Activated CD4-positive, alpha-beta T cell treated with anti-CD3 and anti-CD28 coated beads, Interleukin-2, amount 50 U/mL, for 48 hours (primary cell): ENCODE results near the gene FCN3.

Experiments used
- DNase-seq, 2 experiments: peaks; one replicate each; pipeline ENCODE4 v3.0.0-alpha.2; 2020

The FCN3 gene

GRCh38 chr1:27357281-27358037 lies 17.2 kb downstream of the FCN3 start:
- DNase-seq, result peak; percentile 78 to 82

- DNase-seq, result peak; percentile 46 to 60
Measured at GRCh38 chr1:27356619-27357280, 17.9 kb downstream of the FCN3 start.

GRCh38 chr1:27356277-27356618 lies 18.4 kb downstream of the FCN3 start:
- no peak for DNase-seq

- DNase-seq, result no peak
Measured at GRCh38 chr1:27355683-27356082, 18.9 kb downstream of the FCN3 start.

GRCh38 chr1:27353629-27354028 lies 21.0 kb downstream of the FCN3 start:
- no peak for DNase-seq

- DNase-seq, result no peak
Measured at GRCh38 chr1:27353166-27353565, 21.5 kb downstream of the FCN3 start.

GRCh38 chr1:27351541-27352107 lies 23.0 kb downstream of the FCN3 start:
- no peak for DNase-seq

- no peak for DNase-seq
Measured at GRCh38 chr1:27350663-27351540, 23.7 kb downstream of the FCN3 start.

GRCh38 chr1:27349784-27350662 lies 24.6 kb downstream of the FCN3 start:
- DNase-seq, result no peak

- DNase-seq, result no peak
Measured at GRCh38 chr1:27348861-27349783, 25.5 kb downstream of the FCN3 start.

- no peak for DNase-seq
Measured at GRCh38 chr1:27346991-27347624, 27.5 kb downstream of the FCN3 start.

GRCh38 chr1:27346357-27346756 lies 28.3 kb downstream of the FCN3 start:
- DNase-seq, result no peak

GRCh38 chr1:27345272-27345671 lies 29.4 kb downstream of the FCN3 start:
- no peak for DNase-seq

GRCh38 chr1:27343639-27344025 lies 31.0 kb downstream of the FCN3 start:
- no peak for DNase-seq

GRCh38 chr1:27342778-27343638 lies 31.6 kb downstream of the FCN3 start:
- DNase-seq, result peak; percentile 66 to 70

- peak; percentile 36 to 49 for DNase-seq
Measured at GRCh38 chr1:27342391-27342777, 32.2 kb downstream of the FCN3 start.

- peak; percentile 61 to 71 for DNase-seq
Measured at GRCh38 chr1:27341525-27342252, 32.9 kb downstream of the FCN3 start, which contains the start of gene SYTL1. Gene SYTL1 (plus strand): TSS chr1:27342022. CDS start chr1:27345335, 3,313 bp downstream.

- DNase-seq, result no peak
Measured at GRCh38 chr1:27339213-27339612, 35.4 kb downstream of the FCN3 start.

GRCh38 chr1:27338751-27339150 lies 35.9 kb downstream of the FCN3 start:
- DNase-seq, result no peak
